IPS DF 6.9 (cell line): ENCODE data around the gene OXSR1.
A peak's percentile ranks its signal among the peaks of the same experiment; 100 is the strongest.
"Not testable (repeated sequence)": the region's sequence is repeated elsewhere in the genome, so short reads cannot be mapped to it uniquely, and the experiment has no call there.

ENCODE experiments used
- DNase-seq: peaks from one replicate; pipeline ENCODE4 v3.0.0-alpha.2; 2013; ENCODE audit warnings: low read depth, low spot score
- H3K27ac ChIP-seq: one replicate; pipeline ENCODE4 v1.5.1; 2013; ENCODE audit warnings: low read length, control low read depth
- H3K27me3 ChIP-seq: 2 replicates; pipeline ENCODE4 v1.6.1; 2013; ENCODE audit warnings: mild to moderate bottlenecking, low read length; ENCODE audit not compliant: control insufficient read depth, insufficient read depth
- H3K36me3 ChIP-seq: 2 replicates; pipeline ENCODE4 v1.6.1; 2013; ENCODE audit warnings: low read length; ENCODE audit not compliant: control insufficient read depth, insufficient read depth
- H3K4me1 ChIP-seq: 2 replicates; pipeline ENCODE4 v1.6.1; 2013; ENCODE audit warnings: low read length; ENCODE audit not compliant: control insufficient read depth, insufficient read depth
- H3K4me3 ChIP-seq: 2 replicates; pipeline ENCODE4 v1.5.1; 2013; ENCODE audit warnings: mild to moderate bottlenecking, low read length
- H3K9me3 ChIP-seq: 2 replicates; pipeline ENCODE4 v1.6.1; 2013; ENCODE audit warnings: low read length, inconsistent platforms; ENCODE audit not compliant: control insufficient read depth, insufficient read depth
- WGBS: extraction: QIAGEN DNeasy Blood & Tissue Kit; methylation state at CpG from one replicate; pipeline ENCODE4 v1.1.7; 2013; ENCODE audit warnings: mixed read lengths, missing lambda C conversion rate; ENCODE audit not compliant: insufficient read length, insufficient coverage; 5-methylcytosine and 5-hydroxymethylcytosine counted together

The OXSR1 gene

GRCh38 chr3:38129058-38129457, 36.3 kb upstream of the OXSR1 start:
- no peak overlapping the region for H3K27ac ChIP-seq
- no CpG with 5 or more reads among the region's 5 CpGs for WGBS
- H3K27me3 ChIP-seq, result no peaks in the 10 kb centered on the region
- H3K9me3 ChIP-seq, result no peaks in the 10 kb centered on the region
- peaks cover 26% of the 10 kb centered on the region for H3K36me3 ChIP-seq
- H3K4me3 ChIP-seq, result no peak overlapping the region
- H3K4me1 ChIP-seq, result no peaks in the 10 kb centered on the region
- no peak for DNase-seq

DNA sequence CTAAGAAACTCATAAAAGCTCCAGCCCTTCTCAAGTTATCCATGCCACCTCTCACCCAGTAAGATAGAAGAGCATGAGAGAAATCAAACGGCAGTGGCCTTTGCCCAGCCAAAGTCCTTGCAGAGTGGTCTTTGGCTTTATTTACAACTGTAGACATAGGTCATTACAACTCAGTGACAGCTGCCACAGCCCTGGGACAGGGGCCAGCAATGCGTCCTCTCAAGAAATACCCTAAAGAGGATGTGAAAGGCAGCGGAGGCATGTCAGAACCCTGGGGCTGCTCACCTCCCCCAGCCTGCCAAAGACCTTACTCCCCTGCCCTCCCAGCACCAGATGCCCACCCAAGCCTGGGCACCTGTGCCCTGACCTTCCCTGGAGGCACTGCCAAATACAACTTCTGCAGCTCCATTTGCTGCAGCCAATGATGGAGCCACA, 34.7 kb upstream of the OXSR1 start:
- Histone ChIP-seq H3K27ac (no peak overlapping the region), H3K4me1 (no peaks in the 10 kb centered on the region), H3K36me3 (peaks cover 23% of the 10 kb centered on the region), H3K9me3 (no peaks in the 10 kb centered on the region), H3K4me3 (no peak overlapping the region), H3K27me3 (no peaks in the 10 kb centered on the region)
- WGBS, result no CpG with 5 or more reads among the region's 3 CpGs
- DNase-seq, result no peak

DNA sequence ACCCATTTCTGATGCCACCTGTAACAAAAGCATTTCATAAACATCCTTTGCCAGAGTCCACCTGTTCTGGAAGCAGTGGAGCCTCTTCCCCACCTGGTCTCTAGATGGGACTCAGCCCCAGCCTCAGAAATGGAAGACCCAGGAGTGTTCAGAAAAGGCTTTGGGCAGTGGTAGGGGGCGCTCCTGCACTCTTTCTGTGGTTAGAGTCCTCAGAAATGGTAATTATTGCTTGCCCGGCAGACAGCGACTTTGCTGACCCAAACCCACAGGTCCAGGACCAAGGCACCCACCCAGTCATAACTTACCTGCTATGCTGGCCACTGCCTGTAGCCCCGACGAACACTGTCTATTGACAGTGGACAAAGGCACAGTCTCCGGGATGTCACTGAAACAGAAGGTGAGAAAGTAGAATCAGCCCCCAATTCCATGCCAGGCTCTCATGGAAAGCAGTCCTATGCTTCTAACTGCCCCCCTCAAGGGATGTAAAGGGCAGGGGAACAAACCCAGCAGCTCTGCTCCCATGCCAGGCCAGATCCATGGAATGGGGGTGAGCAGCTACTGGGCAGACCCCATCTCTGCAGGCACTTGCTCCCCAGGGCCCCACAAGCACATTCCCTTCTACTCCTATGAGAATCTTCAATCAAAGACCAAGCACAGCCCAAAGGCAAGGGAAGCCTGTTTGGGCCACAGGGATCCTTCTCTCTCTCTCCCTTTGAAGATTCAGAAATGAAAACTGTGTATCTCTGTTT, 33.5 kb upstream of the OXSR1 start:
- no peak for DNase-seq
- Histone ChIP-seq H3K27ac (no peak overlapping the region), H3K4me3 (no peak overlapping the region), H3K9me3 (no peaks in the 10 kb centered on the region), H3K27me3 (no peaks in the 10 kb centered on the region), H3K4me1 (no peaks in the 10 kb centered on the region), H3K36me3 (peaks cover 12% of the 10 kb centered on the region)
- WGBS, result no CpG with 5 or more reads among the region's 6 CpGs

DNA sequence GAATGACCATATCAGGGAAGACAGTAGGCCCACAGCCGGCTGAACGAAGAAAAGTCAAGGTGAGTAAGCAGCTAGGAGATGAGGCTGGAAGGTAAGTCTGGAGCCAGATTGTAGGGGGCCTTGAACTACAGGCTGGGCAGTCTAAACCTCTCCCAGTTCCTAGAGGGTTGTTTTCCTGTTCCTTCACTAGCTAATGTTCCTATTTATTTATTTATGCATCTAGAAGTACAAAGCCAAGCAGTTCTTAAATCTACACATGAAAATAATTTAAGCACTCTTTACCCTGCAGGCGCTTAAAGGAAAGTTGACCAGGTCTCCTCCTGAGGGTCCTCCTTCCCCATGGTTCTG, 32.2 kb upstream of the OXSR1 start:
- no peak for DNase-seq
- Histone ChIP-seq H3K36me3 (peaks cover 3% of the 10 kb centered on the region), H3K4me1 (peaks cover 2% of the 10 kb centered on the region; the same call in 1 of the 2 replicates), H3K4me3 (no peak overlapping the region), H3K27ac (no peak overlapping the region), H3K9me3 (no peaks in the 10 kb centered on the region), H3K27me3 (no peaks in the 10 kb centered on the region)
- no CpG with 5 or more reads among the region's 3 CpGs for WGBS

- Histone ChIP-seq H3K4me1 (peaks cover 2% of the 10 kb centered on the region; the same call in 1 of the 2 replicates), H3K27ac (no peak overlapping the region), H3K4me3 (no peak overlapping the region), H3K27me3 (no peaks in the 10 kb centered on the region), H3K36me3 (peaks cover 3% of the 10 kb centered on the region), H3K9me3 (no peaks in the 10 kb centered on the region)
- no peak for DNase-seq
- WGBS, result no CpG with 5 or more reads among the region's 10 CpGs
Observed at GRCh38 chr3:38133557-38134405, 31.6 kb upstream of the OXSR1 start.

GRCh38 chr3:38134517-38135143, 30.7 kb upstream of the OXSR1 start:
- not testable (repeated sequence) for H3K4me3 ChIP-seq, H3K27me3 ChIP-seq, H3K9me3 ChIP-seq, H3K4me1 ChIP-seq, H3K36me3 ChIP-seq, H3K27ac ChIP-seq, DNase-seq
- no CpG with 5 or more reads among the region's 10 CpGs for WGBS

GRCh38 chr3:38135621-38136277, 29.6 kb upstream of the OXSR1 start:
- H3K9me3 ChIP-seq, H3K4me1 ChIP-seq, H3K27me3 ChIP-seq, H3K27ac ChIP-seq, H3K36me3 ChIP-seq, DNase-seq: not testable (repeated sequence)
- H3K4me3 ChIP-seq, result peak overlapping the region; percentile 99; the same call in 1 of the 2 replicates
- no CpG with 5 or more reads among the region's 10 CpGs for WGBS

GRCh38 chr3:38136393-38136776, 29.0 kb upstream of the OXSR1 start:
- no CpG with 5 or more reads among the region's 20 CpGs for WGBS
- Histone ChIP-seq H3K36me3 (peaks cover 4% of the 10 kb centered on the region), H3K27me3 (no peaks in the 10 kb centered on the region), H3K4me1 (peaks cover 4% of the 10 kb centered on the region; the same call in 1 of the 2 replicates), H3K4me3 (peak overlapping the region; percentile 99), H3K9me3 (no peaks in the 10 kb centered on the region), H3K27ac (no peak overlapping the region)
- DNase-seq, result no peak

- Histone ChIP-seq H3K9me3 (no peaks in the 10 kb centered on the region), H3K4me1 (peaks cover 4% of the 10 kb centered on the region; the same call in 1 of the 2 replicates), H3K4me3 (peak within 1 kb of the TSS; percentile 99), H3K27me3 (no peaks in the 10 kb centered on the region), H3K36me3 (peaks cover 6% of the 10 kb centered on the region), H3K27ac (no peak within 1 kb of the TSS)
- WGBS, result no CpG with 5 or more reads among the region's 66 CpGs
- DNase-seq, result peak; percentile 99
Observed at GRCh38 chr3:38136777-38137614, 28.3 kb upstream of the OXSR1 start, which contains the start of gene ACAA1. Gene ACAA1 (minus strand): TSS chr3:38137127. CDS start chr3:38137035, 92 bp downstream.
